Upper lobe of left lung (tissue), 6 donors: Measurements from ENCODE around the gene PROSER1. TPM values are rescaled to one million over a fixed set of nuclear protein-coding genes. Genes with fewer than 3 reads are reported as not detected.
"Not testable (repeated sequence)": the region's sequence is repeated elsewhere in the genome, so short reads cannot be mapped to it uniquely, and the experiment has no call there.

Experiments used
- ATAC-seq, 2 donors: fragments of 200-7000 bp; cut with Tn5 transposase; one replicate each; pipeline ENCODE4 v1.9.1; 2022; ENCODE audit warnings: mild to moderate bottlenecking in 2 of 2, moderate library complexity in 2 of 2; ENCODE audit not compliant: low FRiP score in 2 of 2
- DNase-seq, 2 donors: peaks; one replicate each; pipeline ENCODE4 v3.0.0-alpha.2; 2019 to 2020
- H3K27ac ChIP-seq, 4 donors: fragments of 200-600 bp; sonication (generic); one replicate each; pipeline ENCODE4 v1.5.1; 2016 to 2019
- H3K27me3 ChIP-seq, 4 donors: fragments of 200-600 bp; sonication (generic); one replicate each; pipeline ENCODE4 v1.5.1; 2017 to 2019
- H3K36me3 ChIP-seq, 4 donors: fragments of 200-600 bp; sonication (generic); one replicate each; pipeline ENCODE4 v1.5.1; 2016 to 2019
- H3K4me1 ChIP-seq, 4 donors: fragments of 200-600 bp; sonication (generic); one replicate each; pipeline ENCODE4 v1.5.1; 2018 to 2019
- H3K4me3 ChIP-seq, 4 donors: fragments of 200-600 bp; sonication (generic); one replicate each; pipeline ENCODE4 v1.5.1; 2017 to 2019; ENCODE audit warnings: mild to moderate bottlenecking in 2 of 4, moderate library complexity in 1 of 4
- H3K9me3 ChIP-seq, 4 donors: fragments of 200-600 bp; sonication (generic); one replicate each; pipeline ENCODE4 v1.5.1; 2018 to 2019
- CTCF ChIP-seq, 6 experiments: fragments of 450-650 bp in 4 of 6; fragments of 200-600 bp in 2 of 6; sonication (generic) in 2 of 6; IDR thresholded peaks; one replicate each; pipeline ENCODE4 v1.5.1; 2016 to 2019; ENCODE audit warnings: antibody characterized with exemption in 6 of 6
- EP300 ChIP-seq, 4 donors: sonication (generic); formaldehyde crosslinking; IDR thresholded peaks; one replicate each; pipeline ENCODE4 v1.5.1; 2017; ENCODE audit warnings: antibody characterized with exemption in 4 of 4, control low read depth in 2 of 4
- POLR2A ChIP-seq, 4 donors: fragments of 450-650 bp; IDR thresholded peaks; one replicate each; pipeline ENCODE4 v1.5.1; 2016 to 2017; ENCODE audit warnings: antibody characterized with exemption in 4 of 4, mild to moderate bottlenecking in 2 of 4
- POLR2AphosphoS5 ChIP-seq, 2 donors: sonication (generic); formaldehyde crosslinking; IDR thresholded peaks; one replicate each; pipeline ENCODE4 v1.5.1; 2017; ENCODE audit warnings: antibody characterized with exemption in 2 of 2
- WGBS, 2 donors: methylation state at CpG; one replicate each; pipeline ENCODE4 v1.1.5; 2017 to 2018; 5-methylcytosine and 5-hydroxymethylcytosine counted together
- total RNA-seq, 6 donors: library from RNA; depleted of rRNA in 4 of 6; stranded (reverse); fragments of >200 nt in 4 of 6; gene quantifications; one replicate each; pipeline versions ENCODE4 v1.1.0 to v1.2.1, GENCODE V29; 2016 to 2021
- donor health status: DM: no; HTN: no; CAD: no; lungs with moderate emphysema.
- donor health status: DM: no; HTN: yes; CAD: no; lungs with severe emphysema.

The PROSER1 gene
- total RNA-seq, 6 donors from 2014 or later, result 10.5 to 59.5 (median 28.4) TPM

- 86% methylated on average over 7 of the region's 7 CpGs for WGBS, 2 donors
- DNase-seq, result peak in 1 of 2 donors; percentile 7
These were observed 25.3 kb downstream of the PROSER1 start for GRCh38 chr13:39012608-39013007.

GRCh38 chr13:39006371-39007111 lies 31.3 kb downstream of the PROSER1 start:
- not testable (repeated sequence) for ATAC-seq

More at GRCh38 chr13:39012608-39013007, 25.3 kb downstream of the PROSER1 start:
- H3K4me1 ChIP-seq, result no peaks in the 10 kb centered on the region
- H3K9me3 ChIP-seq, result no peaks in the 10 kb centered on the region
- peaks cover 37 to 91% (median 56%) of the 10 kb centered on the region in 4 donors for H3K36me3 ChIP-seq
- TF ChIP-seq POLR2A (IDR thresholded peaks at IDR 0.05) (no peak), POLR2AphosphoS5 (IDR thresholded peaks at IDR 0.05) (no peak), CTCF (IDR thresholded peaks at IDR 0.05) (no peak), EP300 (IDR thresholded peaks at IDR 0.05) (no peak)
- H3K4me3 ChIP-seq, result no peak overlapping the region
- ATAC-seq, result no peak
- no peaks in the 10 kb centered on the region for H3K27me3 ChIP-seq
- H3K27ac ChIP-seq, result no peak overlapping the region

GRCh38 chr13:38998739-38999138 lies 39.1 kb downstream of the PROSER1 start:
- Histone ChIP-seq H3K27me3 (no peaks in the 10 kb centered on the region), H3K36me3 (no peaks in the 10 kb centered on the region), H3K27ac (no peak overlapping the region), H3K4me1 (no peaks in the 10 kb centered on the region), H3K4me3 (no peak overlapping the region), H3K9me3 (no peaks in the 10 kb centered on the region)
- TF ChIP-seq POLR2AphosphoS5 (IDR thresholded peaks at IDR 0.05), result no peak
- DNase-seq (no peak), ATAC-seq (no peak)
- WGBS, 2 donors, result 70 to 77% methylated on average over 3 of the region's 3 CpGs

More at GRCh38 chr13:39006371-39007111, 31.3 kb downstream of the PROSER1 start:
- H3K4me3 ChIP-seq, H3K4me1 ChIP-seq, H3K9me3 ChIP-seq, H3K27ac ChIP-seq, H3K27me3 ChIP-seq: not testable (repeated sequence)
- H3K36me3 ChIP-seq, result peaks cover 9 to 33% (median 19%) of the 10 kb centered on the region in 4 donors
- 84 to 96% methylated on average over 20 to 28 of the region's 29 CpGs for WGBS, 2 donors
- DNase-seq, result peak in 1 of 2 donors; percentile 27

- TF ChIP-seq EP300 (IDR thresholded peaks at IDR 0.05) (no peak), POLR2A (IDR thresholded peaks at IDR 0.05) (no peak), POLR2AphosphoS5 (IDR thresholded peaks at IDR 0.05) (no peak), CTCF (IDR thresholded peaks at IDR 0.05) (no peak)
- DNase-seq (no peak), ATAC-seq (no peak)
- 51 to 61% methylated on average over 4 of the region's 4 CpGs for WGBS, 2 donors
- Histone ChIP-seq H3K9me3 (no peaks in the 10 kb centered on the region), H3K4me1 (no peaks in the 10 kb centered on the region), H3K36me3 (no peaks in the 10 kb centered on the region), H3K27ac (no peak overlapping the region), H3K27me3 (no peaks in the 10 kb centered on the region), H3K4me3 (no peak overlapping the region)
These were observed 44.5 kb downstream of the PROSER1 start for GRCh38 chr13:38993381-38993780.

- Histone ChIP-seq H3K9me3 (no peaks in the 10 kb centered on the region), H3K4me3 (no peak within 1 kb of the TSS), H3K36me3 (no peaks in the 10 kb centered on the region), H3K27me3 (no peaks in the 10 kb centered on the region), H3K27ac (no peak within 1 kb of the TSS), H3K4me1 (no peaks in the 10 kb centered on the region)
- ATAC-seq (no peak), DNase-seq (no peak)
- TF ChIP-seq POLR2A (IDR thresholded peaks at IDR 0.05) (no peak), EP300 (IDR thresholded peaks at IDR 0.05) (no peak), CTCF (IDR thresholded peaks at IDR 0.05) (no peak), POLR2AphosphoS5 (IDR thresholded peaks at IDR 0.05) (no peak)
These were observed 47.2 kb downstream of the PROSER1 start, which contains the start of gene STOML3 for GRCh38 chr13:38990693-38991092. STOML3 (minus strand) TSS chr13:38990831; CDS start chr13:38990721, 110 bp downstream.

- ATAC-seq, result no peak
- Histone ChIP-seq H3K27ac (no peak overlapping the region), H3K36me3 (no peaks in the 10 kb centered on the region), H3K9me3 (peaks cover 0 to 5% (median 2%) of the 10 kb centered on the region in 4 donors), H3K27me3 (no peaks in the 10 kb centered on the region), H3K4me3 (no peak overlapping the region), H3K4me1 (no peaks in the 10 kb centered on the region)
- TF ChIP-seq POLR2A (IDR thresholded peaks at IDR 0.05) (no peak), EP300 (IDR thresholded peaks at IDR 0.05) (no peak), POLR2AphosphoS5 (IDR thresholded peaks at IDR 0.05) (no peak), CTCF (IDR thresholded peaks at IDR 0.05) (no peak)
- WGBS, 2 donors, result 82% methylated on average over 2 of the region's 2 CpGs
- no peak for DNase-seq
These were observed 56.8 kb downstream of the PROSER1 start for GRCh38 chr13:38981096-38981495.
